Endothelial cell (in vitro differentiated cells): ENCODE data around the gene NPAS1. TPM values are rescaled to one million over a fixed set of nuclear protein-coding genes. Genes with fewer than 3 reads are reported as not detected.

Source experiments
- DNase-seq: peaks from one replicate; pipeline ENCODE4 v3.0.0; 2021; ENCODE audit warnings: low spot score
- H3K27ac Mint-ChIP-seq: one replicate; pipeline ENCODE4 v1.8.0; 2021; ENCODE audit warnings: mixed read lengths, inconsistent platforms; ENCODE audit not compliant: unreplicated experiment
- H3K27me3 Mint-ChIP-seq: one replicate; pipeline ENCODE4 v1.8.0; 2021; ENCODE audit warnings: mild to moderate bottlenecking, moderate library complexity, mixed read lengths, inconsistent platforms; ENCODE audit not compliant: unreplicated experiment
- H3K36me3 Mint-ChIP-seq: one replicate; pipeline ENCODE4 v1.8.0; 2021; ENCODE audit warnings: mild to moderate bottlenecking, low read depth, mixed read lengths, inconsistent platforms; ENCODE audit not compliant: unreplicated experiment
- H3K4me1 Mint-ChIP-seq: one replicate; pipeline ENCODE4 v1.8.0; 2021; ENCODE audit warnings: mild to moderate bottlenecking, mixed read lengths, inconsistent platforms; ENCODE audit not compliant: unreplicated experiment
- H3K4me3 Mint-ChIP-seq: one replicate; pipeline ENCODE4 v1.8.0; 2021; ENCODE audit warnings: mild to moderate bottlenecking, mixed read lengths, inconsistent platforms; ENCODE audit not compliant: unreplicated experiment
- H3K9me3 Mint-ChIP-seq: one replicate; pipeline ENCODE4 v1.8.0; 2021; ENCODE audit warnings: mixed read lengths, inconsistent platforms; ENCODE audit not compliant: unreplicated experiment
- total RNA-seq: library from RNA; stranded (reverse); fragmentation: NEBNext Ultra II Directional; extraction: Animal tissue kit (Norgen Biotek cat#: 25700); gene quantifications from one replicate; pipeline ENCODE4 v1.2.1, GENCODE V29; 2021; ENCODE audit not compliant: unreplicated experiment
- TF ChIP-seq, protein P1 (sequence below): fragments of 200-600 bp; sonication (generic); IDR thresholded peaks from one replicate; pipeline ENCODE4 v1.5.0; 2021; ENCODE audit warnings: antibody characterized with exemption; ENCODE audit not compliant: unreplicated experiment

The NPAS1 gene
- total RNA-seq, 1 donor from 2014 or later = 1.0 TPM

DNA sequence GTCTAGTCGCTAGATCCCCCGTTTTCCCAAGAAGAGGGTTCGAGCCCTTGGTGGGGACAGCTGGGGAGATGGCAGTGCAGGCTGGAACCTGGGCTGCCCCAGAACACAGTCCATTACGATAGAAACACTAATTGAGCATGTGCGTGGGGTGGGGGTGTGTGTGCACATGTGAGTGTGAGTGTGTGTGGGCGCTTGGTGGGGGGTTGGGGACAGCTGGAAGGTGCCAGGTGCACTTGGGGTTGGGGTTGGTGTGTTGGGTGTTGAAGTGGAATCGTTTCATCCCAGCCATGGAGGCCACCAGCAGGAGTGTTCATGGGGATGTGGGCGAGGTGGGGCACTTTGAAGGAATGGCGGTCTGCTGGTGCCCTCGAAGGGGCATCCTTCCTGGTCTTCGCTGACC, 18.1 kb upstream of the NPAS1 start:
- H3K9me3 Mint-ChIP-seq = no peaks in the 10 kb centered on the region
- peak overlapping the region; percentile 37 for H3K4me3 Mint-ChIP-seq
- no peak overlapping the region for H3K27ac Mint-ChIP-seq
- H3K27me3 Mint-ChIP-seq = peaks cover 22% of the 10 kb centered on the region
- peaks cover 7% of the 10 kb centered on the region for H3K4me1 Mint-ChIP-seq
- TF ChIP-seq, protein P1, sequence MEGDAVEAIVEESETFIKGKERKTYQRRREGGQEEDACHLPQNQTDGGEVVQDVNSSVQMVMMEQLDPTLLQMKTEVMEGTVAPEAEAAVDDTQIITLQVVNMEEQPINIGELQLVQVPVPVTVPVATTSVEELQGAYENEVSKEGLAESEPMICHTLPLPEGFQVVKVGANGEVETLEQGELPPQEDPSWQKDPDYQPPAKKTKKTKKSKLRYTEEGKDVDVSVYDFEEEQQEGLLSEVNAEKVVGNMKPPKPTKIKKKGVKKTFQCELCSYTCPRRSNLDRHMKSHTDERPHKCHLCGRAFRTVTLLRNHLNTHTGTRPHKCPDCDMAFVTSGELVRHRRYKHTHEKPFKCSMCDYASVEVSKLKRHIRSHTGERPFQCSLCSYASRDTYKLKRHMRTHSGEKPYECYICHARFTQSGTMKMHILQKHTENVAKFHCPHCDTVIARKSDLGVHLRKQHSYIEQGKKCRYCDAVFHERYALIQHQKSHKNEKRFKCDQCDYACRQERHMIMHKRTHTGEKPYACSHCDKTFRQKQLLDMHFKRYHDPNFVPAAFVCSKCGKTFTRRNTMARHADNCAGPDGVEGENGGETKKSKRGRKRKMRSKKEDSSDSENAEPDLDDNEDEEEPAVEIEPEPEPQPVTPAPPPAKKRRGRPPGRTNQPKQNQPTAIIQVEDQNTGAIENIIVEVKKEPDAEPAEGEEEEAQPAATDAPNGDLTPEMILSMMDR = no peak
- peaks cover 32% of the 10 kb centered on the region for H3K36me3 Mint-ChIP-seq
- no peak for DNase-seq

DNA sequence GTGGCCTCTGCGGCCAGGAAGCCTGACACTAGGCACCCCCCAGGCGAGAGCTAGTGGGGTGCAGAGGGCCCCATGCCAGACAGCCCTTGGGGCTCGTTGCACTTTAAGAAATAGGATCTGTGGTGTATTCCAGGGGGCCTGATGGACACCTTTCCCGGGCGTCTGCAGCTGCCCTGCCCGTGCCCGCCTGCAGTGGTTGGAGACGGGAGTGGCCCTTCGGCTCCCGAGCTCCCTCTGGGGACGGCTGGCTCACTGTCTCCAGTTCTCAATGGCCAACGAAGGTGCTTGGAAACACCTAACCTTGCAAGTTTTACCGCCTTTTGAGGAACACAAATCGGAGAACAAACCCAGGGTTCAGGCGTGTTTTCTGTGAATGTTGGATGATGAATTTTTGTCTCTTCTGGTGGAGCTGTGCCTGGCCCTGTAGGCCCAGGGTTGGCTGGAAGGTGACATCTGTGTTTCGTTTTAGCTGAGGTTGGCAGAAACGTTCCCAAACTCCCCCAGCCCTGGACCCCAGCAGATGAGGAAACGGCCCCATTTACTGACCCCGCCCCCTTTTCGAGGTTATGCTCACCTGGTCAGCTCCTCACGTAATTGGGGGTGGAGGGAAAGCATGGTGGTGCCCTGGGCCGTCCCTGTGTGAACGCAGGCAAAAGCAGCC, 17.4 kb upstream of the NPAS1 start:
- Mint-ChIP-seq H3K27me3 (peaks cover 22% of the 10 kb centered on the region), H3K4me3 (no peak overlapping the region), H3K4me1 (peaks cover 9% of the 10 kb centered on the region), H3K36me3 (peaks cover 31% of the 10 kb centered on the region), H3K27ac (no peak overlapping the region), H3K9me3 (no peaks in the 10 kb centered on the region)
- TF ChIP-seq, protein P1 = no peak
- no peak for DNase-seq

DNA sequence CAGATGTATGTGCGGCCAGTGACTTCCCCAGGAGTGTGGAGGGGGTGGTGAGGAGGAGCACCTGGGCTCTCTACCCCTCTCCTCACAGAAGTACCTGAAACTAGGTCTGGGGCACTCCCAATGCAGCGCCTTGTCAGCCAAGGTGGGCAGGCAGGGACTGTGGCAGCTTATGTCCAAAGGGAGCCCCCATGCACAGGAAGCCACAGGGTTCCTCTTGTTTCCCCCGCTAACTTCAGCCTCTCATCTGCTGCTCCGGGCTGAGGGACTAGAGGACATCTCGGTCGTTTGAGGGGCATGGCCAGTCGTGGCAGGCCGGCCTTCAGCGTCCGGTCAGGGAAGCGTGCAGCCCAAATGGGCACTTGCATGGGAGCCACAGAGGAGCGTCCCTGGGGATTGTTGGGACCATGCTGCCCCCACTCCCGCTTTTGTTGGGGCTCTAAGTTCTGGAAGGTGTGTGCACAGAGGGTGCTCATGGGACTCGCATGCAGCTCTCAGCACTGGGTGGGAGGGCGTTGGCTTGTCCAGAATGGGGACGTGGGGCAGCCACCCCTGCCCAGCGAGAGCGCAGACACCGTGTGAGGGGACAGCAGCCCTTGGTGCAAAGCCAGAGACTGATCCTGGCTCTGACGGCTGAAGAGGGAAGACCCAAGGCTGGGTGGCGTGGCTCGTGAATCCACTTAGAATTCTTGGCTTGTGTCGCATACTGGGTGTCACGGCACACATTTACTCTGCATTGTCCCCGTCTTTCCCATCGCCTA, 16.6 kb upstream of the NPAS1 start:
- Mint-ChIP-seq H3K4me3 (no peak overlapping the region), H3K27me3 (peaks cover 22% of the 10 kb centered on the region), H3K9me3 (peaks cover 3% of the 10 kb centered on the region), H3K36me3 (peaks cover 32% of the 10 kb centered on the region), H3K4me1 (peaks cover 9% of the 10 kb centered on the region), H3K27ac (peak overlapping the region; percentile 57)
- no peak for DNase-seq
- TF ChIP-seq, protein P1 = no peak

DNA sequence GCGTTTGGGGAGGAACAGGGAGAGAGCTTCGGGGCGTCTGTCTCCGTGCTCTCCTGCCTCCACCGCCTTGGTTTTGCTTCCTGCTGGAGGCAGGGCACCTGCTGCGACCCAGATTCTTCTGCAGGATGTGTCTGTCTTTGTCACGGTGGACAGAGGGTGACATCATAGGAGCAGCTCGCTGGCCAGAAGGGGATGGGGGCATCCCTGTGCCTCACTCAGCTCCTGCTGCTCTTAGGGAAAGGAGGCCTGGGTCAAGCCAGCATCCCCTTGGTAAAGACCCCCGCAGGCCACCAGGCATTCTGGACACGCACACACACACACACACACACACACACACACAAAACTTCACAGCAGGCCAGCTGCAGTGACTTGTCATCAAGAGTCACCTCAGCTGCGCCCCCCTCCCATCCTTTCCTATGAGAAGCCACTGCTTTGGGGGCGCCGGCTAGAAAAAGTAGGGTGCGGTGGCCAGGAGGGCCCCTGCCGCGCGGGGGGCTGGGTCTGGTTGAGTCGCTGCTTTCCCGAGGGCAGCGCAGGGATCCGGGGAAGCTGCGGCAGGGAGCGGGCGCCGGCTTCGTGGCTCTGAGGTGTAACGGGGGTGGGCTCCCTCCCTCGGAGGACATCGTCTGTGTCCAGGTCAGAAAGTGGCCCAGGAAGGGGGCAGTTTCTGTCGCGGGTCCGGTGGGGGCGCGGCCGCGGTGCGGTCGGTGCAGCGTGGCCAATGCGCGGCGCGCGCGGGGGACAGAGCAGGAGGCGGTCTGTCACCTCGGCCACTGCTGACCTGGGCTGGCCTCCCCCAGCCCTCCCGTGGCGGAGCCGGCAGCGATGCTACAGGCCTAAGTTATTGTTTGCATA, 15.8 kb upstream of the NPAS1 start:
- Mint-ChIP-seq H3K27ac (peak overlapping the region; percentile 67), H3K4me1 (peaks cover 9% of the 10 kb centered on the region), H3K27me3 (peaks cover 24% of the 10 kb centered on the region), H3K4me3 (peak overlapping the region; percentile 71), H3K9me3 (peaks cover 6% of the 10 kb centered on the region), H3K36me3 (peaks cover 37% of the 10 kb centered on the region)
- DNase-seq = no peak
- TF ChIP-seq, protein P1 = no peak
